SIG-M5 treated with dmso at 0.1 percent for 504 hours (cell line): ENCODE results near the gene PCBP3.
"Not testable (repeated sequence)": the region's sequence is repeated elsewhere in the genome, so short reads cannot be mapped to it uniquely, and the experiment has no call there.

Experiments
- DNase-seq: peaks from one replicate; lab custom pipeline; 2025; ENCODE audit not compliant: unreplicated experiment; lab: John Stamatoyannopoulos, UW

PCBP3 gene

DNA sequence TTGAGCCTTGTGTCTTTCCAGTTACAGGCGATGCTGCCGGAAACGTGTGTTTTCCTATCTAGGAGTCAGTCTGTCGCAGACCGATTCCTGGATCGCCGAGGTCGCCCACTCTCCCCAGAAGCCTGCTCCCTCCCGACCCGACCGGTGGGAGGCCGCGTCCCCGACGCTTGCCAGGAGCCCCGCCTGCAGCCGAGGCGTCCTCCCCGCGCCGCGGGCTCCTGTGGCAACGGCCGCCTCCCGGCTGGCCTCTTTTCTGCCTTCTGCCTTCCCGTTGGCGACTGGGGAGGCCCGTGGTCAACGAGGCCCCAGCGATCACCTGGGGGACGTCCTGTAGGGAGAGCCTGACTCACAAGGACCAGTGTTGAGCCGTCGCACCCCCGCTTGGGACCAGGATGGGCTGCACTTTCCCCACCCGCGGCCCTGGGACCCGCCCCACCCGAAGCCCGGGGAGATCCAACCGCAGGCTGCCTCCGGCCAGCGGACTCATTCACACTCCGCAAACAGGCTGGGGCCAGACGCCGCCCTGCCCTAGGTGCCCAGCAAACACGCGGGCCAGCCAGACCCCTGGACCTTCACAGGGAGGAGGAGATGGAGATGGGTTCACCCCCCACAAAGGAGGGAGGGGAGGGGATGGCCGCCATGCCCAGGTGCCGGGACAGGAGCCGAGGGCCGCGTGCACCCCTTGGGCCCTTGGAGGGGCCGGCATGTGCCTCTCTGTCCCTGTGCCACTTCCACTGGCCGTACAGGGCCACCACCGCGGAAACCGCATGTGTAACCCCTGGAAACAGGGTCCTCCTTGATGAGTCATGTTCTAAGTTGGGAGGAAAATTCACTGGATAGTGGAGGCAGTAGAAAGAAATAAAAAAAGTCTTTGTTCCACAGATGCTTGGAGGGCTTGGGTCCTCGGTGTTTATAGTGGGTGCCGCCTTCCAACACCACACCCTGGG lies 330.8 kb downstream of the PCBP3 start:
- no peak for DNase-seq

DNA sequence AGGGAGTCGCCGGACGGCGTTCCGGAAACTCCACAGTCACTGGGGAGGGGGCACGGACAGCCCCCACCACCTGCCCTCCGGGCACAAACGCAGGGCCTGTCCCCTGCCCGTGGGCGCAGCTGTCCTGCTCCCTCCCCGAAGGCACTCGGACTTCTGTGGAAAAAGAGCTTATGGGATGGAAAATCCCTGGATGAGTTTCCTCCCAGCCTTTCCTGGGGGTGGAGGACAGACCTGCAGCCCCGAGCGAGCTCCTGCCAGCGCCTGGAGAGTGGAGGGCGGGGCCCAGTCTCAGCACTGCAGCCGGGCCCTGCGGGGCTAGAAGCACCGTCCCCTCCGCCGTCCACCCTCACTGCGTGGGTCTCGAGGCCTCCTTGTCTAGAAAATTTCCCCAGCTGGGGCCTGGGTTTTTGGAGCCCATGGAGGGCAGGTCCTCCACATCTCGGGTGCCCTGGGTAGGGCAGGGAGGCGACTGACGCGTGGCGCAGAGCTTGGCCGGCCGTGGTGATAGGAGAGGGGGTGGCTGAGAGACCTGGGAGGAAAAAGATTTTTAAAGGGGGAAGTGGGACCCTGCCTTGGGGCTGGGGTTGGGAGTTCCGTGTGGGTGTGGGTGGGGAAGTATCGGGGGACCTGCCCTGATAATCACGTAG lies 331.6 kb downstream of the PCBP3 start:
- no peak for DNase-seq

DNA sequence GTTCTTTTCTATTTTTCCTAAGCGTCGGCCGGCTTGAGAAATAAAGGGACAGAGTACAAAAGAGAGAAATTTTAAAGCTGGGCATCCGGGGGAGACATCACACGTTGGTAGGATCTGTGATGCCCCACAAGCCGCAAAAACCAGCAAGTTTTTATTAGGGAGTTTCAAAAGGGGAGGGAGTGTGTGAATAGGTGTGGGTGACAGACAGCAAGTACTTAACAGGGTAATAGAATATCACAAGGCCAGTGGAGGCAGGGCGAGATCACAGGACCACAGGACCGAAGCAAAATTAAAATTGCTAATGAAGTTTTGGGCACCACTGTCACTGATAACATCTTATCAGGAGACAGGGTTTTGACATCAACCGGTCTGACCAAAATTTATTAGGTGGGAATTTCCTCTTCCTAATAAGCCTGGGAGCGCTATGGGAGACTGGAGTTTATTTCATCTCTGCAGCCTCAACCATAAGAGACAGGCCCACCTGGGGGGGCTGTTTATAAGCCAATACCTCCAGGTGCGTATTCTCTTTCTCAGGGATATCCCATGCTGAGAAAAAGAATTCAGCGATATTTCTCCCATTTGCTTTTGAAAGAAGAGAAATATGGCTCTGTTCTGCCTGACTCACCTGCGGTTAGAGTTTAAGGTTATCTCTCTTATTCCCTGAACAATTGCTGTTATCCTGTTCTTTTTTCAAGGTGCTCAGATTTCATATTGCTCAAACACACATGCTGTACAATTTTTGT lies 332.3 kb downstream of the PCBP3 start:
- not testable (repeated sequence) for DNase-seq

DNA sequence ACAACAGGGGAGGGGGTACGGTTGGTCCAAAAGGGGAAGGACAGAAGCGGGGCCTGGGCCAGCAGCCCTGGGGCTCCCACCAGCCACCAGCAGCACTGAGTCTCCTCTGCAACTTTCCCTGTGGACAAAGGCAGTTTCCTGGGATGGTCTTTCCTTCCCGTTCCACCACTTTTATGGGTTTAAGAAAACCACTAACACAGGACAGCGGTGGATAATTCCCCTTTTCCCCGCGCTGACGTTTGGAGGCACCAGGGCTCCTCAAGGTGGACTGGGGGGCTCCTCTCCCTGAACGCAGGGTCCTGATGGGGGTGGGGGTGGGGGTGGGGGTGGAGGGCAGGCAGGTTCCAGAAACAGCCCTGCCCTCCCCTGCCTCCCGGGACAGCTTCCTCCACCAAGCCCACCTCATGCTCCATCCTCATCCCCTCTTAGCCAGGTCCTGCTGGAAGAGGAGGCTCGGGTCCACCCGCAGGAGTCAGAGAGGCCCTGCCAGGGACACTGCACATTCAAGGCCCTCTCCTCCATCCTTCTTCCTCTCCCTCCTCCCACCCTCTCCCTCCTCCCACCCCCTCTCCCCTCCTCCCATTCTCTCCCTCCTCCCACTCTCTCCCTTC lies 333.3 kb downstream of the PCBP3 start:
- DNase-seq: no peak

DNA sequence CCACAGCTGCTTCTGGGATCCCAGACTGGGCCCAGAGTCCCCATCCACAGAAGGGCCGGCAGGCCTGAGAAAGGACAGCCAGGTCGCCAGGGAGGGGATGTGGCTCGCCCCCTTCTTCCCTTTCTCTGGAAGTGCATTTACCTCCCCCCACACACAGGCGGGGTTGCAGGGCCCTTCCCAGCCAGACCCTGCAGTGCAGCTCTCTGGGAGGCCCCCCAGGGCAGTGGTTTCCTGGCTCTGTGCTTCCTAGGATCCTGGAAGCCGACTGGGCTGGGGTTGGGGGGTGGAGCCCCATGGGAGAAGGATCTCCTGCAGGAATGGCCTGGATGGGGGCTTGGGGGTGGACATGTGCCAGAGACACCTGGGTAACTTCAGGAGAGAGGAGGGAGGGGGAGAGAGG lies 333.9 kb downstream of the PCBP3 start:
- no peak for DNase-seq

DNA sequence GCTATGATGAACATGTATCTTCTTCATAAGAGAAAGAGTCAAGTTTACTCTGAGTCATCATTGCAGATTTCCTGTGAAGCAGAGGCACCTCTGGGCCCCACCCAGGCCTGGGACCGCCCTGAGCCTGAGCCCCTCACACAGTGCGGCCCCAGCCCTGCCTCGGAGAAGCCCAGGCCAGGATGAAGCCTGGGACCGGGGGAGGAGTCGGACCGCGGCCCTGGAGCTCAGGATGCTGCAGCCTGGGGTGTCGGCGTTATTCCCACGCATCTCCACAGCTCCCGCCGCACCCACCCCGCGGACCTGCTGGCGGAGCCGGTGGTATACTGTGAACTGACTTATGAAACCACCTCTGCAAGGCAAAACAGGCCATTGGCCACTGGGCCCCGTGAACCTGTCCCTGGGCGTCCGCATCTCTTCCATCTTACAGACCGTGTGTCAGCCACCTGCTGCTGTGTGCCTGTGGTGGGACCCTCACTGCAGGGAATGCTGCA lies 335.7 kb downstream of the PCBP3 start:
- no peak for DNase-seq

DNA sequence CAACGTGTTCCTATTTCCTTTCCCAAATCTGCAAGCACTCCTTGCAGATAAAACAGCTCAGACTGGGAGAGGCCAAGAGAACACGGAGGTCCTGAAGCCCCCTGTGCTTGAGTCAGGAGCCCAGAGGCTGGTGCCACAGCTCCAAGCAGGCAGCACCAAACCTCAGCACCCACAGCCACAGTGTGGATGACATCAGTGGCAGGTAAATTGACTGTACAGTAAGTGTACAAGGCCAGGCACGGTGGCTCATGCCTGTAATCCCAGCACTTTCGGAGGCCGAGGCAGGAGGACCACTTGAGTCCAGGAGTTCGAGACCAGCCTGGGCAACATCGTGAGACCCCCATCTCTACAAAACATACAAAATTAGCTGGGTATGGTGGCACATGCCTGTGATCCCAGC lies 336.1 kb downstream of the PCBP3 start:
- DNase-seq: no peak

DNA sequence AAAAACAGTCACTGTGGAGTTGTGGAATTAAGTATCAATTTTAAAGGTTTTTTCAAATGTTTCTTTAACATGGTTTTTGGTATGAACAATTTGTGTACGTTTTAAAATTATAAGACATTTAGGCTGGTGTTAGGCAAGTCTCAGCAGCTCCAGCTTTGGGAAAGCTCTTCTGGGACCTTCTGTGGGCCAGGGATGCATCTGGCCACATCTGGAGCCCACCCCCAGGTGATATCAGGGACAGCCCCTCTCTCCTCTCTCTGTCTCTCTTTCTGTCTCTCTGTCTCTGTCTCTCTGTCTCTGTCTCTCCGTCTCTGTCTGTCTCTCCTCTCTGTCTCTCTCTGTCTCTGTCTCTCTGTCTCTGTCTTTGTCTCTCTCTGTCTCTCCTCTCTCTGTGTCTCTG lies 336.7 kb downstream of the PCBP3 start:
- DNase-seq: no peak

DNA sequence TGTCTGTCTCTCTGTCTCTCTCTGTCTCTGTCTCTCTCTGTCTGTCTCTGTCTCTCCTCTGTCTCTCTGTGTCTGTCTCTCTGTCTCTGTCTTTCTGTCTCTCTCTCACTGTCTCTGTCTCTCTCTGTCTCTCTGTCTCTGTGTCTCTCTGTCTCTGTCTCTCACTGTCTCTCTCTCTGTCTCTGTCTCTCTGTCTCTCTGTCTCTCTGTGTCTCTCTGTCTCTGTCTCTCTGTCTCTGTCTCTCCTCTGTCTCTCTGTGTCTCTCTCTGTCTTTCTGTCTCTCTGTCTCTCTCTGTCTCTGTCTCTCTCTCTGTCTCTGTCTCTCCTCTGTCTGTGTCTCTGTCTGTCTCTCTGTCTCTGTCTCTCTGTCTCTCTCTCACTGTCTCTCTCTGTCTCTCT lies 337.2 kb downstream of the PCBP3 start:
- no peak for DNase-seq

DNA sequence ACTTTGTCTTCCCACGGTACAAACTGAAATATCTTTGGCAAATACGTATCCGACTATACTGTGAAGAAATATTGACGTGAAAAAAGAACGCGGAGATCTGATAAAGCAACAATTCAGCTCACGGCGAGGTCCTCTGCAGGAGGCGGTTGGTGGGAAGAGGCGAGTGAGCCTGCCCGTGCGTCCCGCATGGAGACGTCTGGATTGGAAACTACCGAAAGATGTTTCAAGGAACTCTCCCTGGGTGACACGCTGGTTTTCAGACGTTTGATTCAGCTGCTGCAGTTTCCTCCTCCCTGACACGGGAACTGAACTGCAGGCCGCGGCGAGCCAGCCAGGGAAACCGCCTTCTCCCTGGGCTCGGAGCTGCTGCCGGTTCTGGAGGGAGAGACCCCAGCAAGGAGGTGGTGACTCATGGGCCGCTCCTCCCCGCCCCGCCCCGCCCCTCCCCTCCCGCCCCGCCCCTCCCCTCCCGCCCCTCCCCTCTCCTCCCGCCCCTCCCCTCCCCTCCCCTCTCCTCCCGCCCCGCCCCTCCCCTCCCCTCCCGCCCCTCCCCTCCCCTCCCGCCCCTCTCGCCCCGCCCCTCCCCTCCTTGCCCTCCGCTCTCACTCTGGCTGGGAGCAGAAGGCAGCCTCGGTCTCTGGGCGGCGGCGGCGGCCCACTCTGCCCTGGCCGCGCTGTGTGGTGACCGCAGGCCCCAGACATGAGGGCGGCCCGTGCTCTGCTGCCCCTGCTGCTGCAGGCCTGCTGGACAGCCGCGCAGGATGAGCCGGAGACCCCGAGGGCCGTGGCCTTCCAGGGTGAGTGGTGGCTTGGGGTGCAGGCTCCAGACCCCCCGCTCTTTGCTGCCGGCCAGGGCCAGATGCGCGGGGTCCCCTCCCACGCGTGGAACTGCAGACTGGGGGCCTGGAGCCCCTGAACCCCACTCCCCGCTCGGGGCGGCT lies 337.9 kb downstream of the PCBP3 start, which contains the start of gene COL6A1:
TSS of gene COL6A1 (plus strand) at position 620 of the 941 bp plus-strand sequence. CDS start at position 701, 81 bp downstream.
- DNase-seq: peak; percentile 84

DNA sequence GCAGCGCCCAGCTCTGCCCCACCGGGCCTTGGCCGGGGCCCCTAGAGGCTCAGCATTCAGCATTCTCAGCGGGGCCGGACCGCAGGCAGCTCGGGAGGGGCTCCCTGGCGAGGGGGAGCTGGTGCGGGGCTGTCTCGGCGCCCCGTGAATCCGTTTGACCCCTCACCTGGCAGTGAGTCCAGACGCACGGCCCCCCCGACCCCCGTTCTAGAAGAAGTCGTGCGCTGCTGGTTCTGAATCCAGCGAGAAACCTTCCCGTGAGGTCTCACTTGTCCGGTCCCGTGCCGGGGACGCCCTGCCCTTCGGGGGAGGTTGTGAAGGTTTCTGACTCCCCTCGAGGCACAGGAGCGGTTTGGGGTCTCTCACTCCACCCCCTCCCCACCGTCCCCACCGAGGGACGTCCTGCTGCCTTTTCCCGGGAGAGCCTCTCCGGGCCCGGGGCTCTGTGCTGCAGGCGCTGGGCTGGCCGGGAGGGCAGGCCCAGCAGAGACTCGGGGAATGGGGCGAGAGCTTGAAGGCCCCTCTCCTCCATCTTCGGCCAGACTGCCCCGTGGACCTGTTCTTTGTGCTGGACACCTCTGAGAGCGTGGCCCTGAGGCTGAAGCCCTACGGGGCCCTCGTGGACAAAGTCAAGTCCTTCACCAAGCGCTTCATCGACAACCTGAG lies 338.7 kb downstream of the PCBP3 start:
- no peak for DNase-seq

DNA sequence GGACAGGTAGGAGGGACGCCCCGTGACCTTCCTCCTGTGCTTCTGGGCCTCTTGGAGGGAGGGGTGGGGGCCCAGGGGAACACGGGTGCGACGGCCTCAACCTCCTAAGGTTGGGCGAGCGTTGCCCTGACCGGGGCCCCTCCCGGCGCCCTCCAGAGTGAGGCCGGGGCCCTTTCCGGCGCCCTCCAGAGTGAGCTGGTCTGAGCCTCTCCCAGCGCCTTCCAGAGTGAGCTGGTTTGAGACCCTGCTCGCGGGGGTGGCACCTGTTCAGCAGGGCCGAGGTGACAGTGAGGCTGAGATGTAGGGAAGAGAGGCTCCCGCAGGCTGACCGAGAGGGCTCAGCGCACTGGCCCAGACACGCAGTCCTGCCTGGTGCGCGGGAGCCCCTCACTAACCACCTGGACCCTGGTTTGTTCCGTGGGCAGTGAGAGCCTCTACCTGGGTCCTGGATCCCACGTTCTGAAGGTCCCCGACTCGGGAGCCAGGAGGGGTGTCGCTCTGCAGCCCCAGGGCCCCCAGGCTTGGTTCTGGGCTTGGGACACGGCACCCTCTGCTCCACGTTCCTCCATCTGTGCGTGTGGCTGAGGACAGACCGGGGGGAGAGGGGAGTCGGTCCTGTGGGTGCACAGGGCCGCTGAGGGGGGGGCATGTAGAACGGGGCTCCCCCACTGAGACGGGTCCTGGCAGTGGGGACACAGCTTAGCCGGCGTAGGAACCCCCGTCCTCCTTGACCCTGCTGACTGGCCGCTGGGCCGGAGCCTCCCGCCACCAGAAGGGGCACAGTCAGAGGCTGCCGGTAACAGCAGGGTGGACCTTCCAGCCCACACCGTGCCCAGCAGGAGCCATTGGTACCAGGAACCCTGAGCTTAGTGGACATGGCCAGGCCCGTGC lies 339.5 kb downstream of the PCBP3 start:
- no peak for DNase-seq

DNA sequence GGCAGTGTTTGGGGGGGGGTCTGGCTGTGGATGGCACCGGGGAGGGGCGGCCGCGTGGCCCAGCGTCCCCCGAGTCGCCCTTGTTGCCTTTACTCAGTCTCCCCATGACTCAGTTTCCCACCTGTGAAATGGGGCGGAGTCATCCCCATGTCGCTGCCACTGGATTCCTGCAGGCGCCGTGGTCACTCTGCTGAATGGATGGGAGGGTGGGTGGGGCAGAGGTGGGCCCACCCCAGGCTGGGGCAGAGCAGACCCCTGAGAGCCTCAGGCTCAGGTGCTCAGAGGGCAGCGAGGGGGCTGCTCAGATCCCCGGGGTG lies 340.1 kb downstream of the PCBP3 start:
- no peak for DNase-seq

DNA sequence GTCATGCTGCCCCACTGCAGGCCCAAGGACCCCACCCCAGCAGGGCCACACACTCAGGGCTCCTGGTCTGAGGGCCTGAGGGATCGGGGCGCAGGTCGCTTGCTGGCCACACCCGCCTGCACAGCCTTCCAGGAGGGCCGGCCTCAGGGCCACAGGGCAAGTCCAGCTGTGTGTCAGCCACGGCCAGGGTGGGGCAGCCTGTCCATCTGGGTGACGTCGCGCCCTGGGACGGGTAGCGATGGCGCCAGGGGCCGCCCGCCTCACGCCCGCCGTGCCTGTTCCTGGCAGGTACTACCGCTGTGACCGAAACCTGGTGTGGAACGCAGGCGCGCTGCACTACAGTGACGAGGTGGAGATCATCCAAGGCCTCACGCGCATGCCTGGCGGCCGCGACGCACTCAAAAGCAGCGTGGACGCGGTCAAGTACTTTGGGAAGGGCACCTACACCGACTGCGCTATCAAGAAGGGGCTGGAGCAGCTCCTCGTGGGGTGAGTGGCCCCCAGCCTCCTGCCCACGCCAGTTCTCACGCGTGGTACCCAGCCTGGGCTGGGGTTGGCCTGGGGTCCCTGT lies 340.5 kb downstream of the PCBP3 start:
- DNase-seq: no peak

DNA sequence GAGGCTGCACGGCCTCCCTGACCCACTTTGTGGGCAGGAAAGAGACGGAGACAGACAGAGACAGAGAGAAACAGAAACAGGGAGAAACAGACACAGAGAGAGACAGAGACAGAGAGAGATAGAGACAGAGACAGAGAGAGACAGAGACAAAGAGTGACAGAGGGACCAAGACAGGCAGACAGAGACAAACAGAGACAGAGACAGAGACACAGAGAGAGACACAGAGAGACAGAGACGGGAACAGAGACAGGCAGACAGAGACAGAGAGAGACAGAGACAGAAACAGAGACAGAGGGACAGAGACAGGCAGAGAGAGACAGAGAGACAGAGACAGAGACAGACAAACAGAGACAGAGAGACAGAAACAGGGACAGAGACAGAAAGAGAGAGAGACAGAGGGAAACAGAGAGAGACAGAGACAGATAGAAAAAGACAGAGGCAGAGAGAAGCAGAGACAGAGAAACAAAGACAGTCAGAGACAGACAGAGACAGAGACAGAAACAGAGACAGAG lies 341.1 kb downstream of the PCBP3 start:
- no peak for DNase-seq

DNA sequence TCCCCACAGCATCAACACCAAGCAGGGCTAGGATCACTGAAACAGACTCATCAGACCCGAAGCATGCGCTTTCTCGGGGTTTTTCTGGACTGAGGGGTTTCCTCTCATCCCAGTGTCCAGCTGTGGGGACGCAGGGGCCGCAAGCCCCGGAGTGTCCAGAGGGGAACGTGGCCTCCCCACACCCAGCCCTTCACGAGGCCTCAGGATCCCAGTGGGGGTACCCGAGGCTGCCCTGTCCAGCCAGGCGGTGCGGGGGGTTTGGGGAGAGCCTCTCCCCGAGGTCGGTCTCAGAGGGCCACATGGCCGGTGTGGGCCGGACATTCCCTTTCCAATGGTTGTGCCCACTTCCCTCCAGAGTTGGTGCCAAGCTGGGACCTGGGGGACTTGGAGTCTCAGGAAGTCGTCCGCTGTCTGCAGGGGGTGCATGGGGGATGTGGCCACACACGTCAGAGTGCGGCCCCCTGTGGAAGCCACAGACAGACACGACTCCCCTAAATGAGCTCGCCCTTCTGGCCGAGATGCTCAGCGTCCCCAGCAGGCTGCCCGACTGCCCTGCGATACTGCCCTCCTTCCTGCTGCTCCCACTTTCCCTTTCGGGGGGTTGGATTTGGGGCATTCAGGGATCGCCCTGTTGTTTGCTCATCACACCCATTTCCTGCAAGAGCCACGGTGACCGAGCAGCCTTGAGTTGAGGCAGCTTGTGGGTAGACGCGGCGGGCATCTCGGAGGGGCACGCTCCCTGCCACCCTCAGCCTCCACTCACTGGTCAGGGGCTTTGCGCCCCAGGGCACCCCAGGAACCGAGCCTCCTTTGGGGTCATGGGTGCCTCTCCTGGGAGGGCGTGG lies 342.2 kb downstream of the PCBP3 start:
- DNase-seq: no peak
